DOHH2 (cell line): ENCODE measurements around the gene FXN.

ENCODE experiments used
- CTCF ChIP-seq: fragments of 200-600 bp; sonication (generic); IDR thresholded peaks from one replicate; pipeline ENCODE4 v1.5.1; 2014; ENCODE audit warnings: antibody characterized with exemption, mild to moderate bottlenecking, low read depth, low read length; ENCODE audit not compliant: poor library complexity, severe bottlenecking
- EZH2phosphoT487 ChIP-seq: fragments of 200-600 bp; sonication (generic); IDR thresholded peaks from 2 replicates; pipeline ENCODE4 v1.6.1; 2017; ENCODE audit warnings: borderline replicate concordance, mild to moderate bottlenecking, antibody characterized with exemption, low read length, moderate library complexity, mixed read lengths

DNA sequence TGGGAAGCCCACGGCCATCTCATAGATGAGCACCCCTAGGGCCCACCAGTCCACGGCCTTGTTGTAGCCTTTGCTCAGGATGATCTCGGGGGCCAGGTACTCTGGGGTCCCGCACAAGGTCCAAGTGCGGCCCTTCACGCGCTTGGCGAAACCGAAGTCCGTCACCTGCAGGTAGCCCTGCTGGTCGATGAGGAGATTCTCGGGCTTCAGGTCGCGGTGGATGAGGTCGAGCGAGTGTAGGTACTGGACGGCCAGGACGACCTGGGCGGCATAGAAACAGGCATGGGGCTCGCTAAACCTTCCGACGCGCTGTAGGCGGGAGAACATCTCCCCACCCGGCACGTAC, 22.2 kb upstream of the FXN start:
- TF ChIP-seq EZH2phosphoT487 (no peak), CTCF (no peak)
